ENCODE measurements around the gene GALNT11.
A peak's percentile ranks its signal among the peaks of the same experiment; 100 is the strongest.
"Not testable (repeated sequence)": the region's sequence is repeated elsewhere in the genome, so short reads cannot be mapped to it uniquely, and the experiment has no call there.

The GALNT11 gene

GRCh38 chr7:152074673-152075072 lies 49.2 kb downstream of the GALNT11 start:
- FAIRE-seq = no peak
- no peak for DNase-seq (ENCODE audit: low spot score)

DNA sequence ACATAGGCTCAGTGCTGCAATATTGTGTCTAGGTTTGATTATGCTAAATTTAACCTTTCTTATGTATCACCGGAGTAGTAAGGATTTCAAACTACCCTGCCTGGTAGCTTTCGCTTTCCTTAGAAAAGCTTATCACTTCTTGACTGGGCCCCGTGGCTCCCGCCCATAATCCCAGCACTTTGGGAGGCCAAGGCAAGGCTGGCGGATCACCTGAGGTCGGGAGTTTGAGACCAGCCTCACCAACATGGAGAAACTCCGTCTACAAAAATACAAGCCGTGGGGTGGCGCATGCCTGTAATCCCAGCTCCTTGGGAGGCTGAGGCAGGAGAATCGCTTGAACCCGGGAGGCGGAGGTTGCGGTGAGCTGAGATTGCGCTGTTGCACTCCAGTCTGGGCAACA lies 49.9 kb downstream of the GALNT11 start:
- not testable (repeated sequence) for DNase-seq (ENCODE audit: low spot score); FAIRE-seq

GRCh38 chr7:152076324-152076821 lies 50.9 kb downstream of the GALNT11 start:
- no peak for DNase-seq (ENCODE audit: low spot score)
- FAIRE-seq = no peak

GRCh38 chr7:152076940-152077933 lies 51.8 kb downstream of the GALNT11 start:
- DNase-seq (ENCODE audit: low spot score) (no peak), FAIRE-seq (no peak)

GRCh38 chr7:152078025-152078424 lies 52.6 kb downstream of the GALNT11 start:
- DNase-seq (ENCODE audit: low spot score) (no peak), FAIRE-seq (no peak)

- FAIRE-seq (no peak), DNase-seq (ENCODE audit: low spot score) (no peak)
Observed at GRCh38 chr7:152078786-152079185, 53.3 kb downstream of the GALNT11 start.

DNA sequence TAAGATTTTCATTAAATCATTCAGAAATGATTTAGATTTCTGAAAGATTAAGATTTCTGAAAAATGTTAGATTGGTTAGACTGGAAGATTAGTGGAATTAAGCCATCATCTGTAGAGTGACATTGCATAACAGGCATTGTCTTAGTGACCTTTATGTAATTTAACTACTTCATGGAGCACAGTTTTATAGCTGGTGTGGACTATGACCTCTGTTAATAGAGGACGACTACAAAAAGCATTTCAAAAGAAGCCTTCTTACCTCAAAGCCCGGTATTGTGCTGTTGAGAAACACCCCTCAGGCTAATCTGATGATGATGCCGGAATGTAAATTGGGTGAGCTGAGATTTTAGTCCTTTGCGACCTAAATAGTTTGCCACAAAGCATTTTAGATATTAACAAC lies 55.6 kb downstream of the GALNT11 start:
- FAIRE-seq = no peak

DNA sequence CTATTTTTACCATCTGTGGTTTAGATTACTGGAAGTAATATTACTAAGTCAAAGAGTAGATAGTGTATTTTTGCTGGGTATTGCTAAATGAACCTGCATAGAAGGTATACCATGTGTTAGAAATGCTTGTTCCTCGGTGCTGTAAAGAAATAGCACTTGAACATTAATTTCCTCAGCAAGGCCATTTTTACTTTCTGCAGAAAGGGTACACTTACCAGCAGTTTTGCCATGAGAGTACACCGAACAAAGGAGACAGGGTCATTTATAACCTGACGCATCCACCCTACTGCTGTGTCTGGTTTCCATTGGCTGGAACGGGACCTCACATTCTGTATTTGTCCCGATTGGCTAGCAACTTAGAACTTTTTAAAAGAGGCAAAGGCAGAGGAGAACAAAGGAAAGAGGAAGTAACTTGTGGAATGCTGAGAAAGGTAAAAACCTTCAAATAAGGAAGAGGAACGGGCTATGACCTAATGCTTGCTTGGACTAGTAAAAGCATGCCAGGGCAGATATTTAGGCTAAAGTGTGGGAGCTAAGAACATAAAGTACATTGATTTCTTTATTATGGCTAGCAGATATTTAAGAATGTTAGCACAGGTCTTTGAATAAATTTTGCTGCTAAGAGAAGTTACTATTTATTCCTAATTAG lies 56.7 kb downstream of the GALNT11 start:
- FAIRE-seq; DNase-seq (ENCODE audit: low spot score): not testable (repeated sequence)

More for the DNA sequence above, 55.6 kb downstream of the GALNT11 start:
- no peak for DNase-seq (ENCODE audit: low spot score)

GRCh38 chr7:152085131-152085530 lies 59.7 kb downstream of the GALNT11 start:
- peak; percentile 78 for FAIRE-seq

DNA sequence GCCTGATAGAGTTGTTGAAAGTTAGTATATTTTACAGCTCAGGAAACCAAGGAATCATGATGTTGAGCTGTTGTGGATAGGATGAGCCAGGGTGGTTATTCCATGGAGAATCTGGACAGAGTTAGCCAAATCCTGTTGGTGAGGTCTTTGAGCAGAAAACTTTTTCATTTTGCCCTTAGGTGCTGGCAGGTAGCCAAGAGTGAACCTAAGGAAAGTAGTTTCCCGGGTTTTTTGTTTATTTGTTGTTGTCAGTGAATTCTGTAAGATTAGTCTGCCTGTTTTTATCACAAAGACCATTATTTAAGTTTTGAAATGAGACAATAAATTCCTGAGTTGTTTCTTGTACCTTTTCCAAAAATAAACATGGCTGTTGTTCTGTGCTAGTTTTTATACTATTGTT lies 61.0 kb downstream of the GALNT11 start:
- DNase-seq (ENCODE audit: low spot score) (no peak), FAIRE-seq (no peak)

More at GRCh38 chr7:152085131-152085530, 59.7 kb downstream of the GALNT11 start:
- DNase-seq (ENCODE audit: low spot score) = no peak

GRCh38 chr7:152089183-152089582 lies 63.7 kb downstream of the GALNT11 start:
- no peak for FAIRE-seq
- DNase-seq (ENCODE audit: low spot score) = no peak

GRCh38 chr7:152090747-152091146 lies 65.3 kb downstream of the GALNT11 start:
- DNase-seq (ENCODE audit: low spot score) (no peak), FAIRE-seq (no peak)

GRCh38 chr7:152093717-152094116 lies 68.2 kb downstream of the GALNT11 start:
- FAIRE-seq (no peak), DNase-seq (ENCODE audit: low spot score) (no peak)

- FAIRE-seq (no peak), DNase-seq (ENCODE audit: low spot score) (no peak)
Observed at GRCh38 chr7:152095771-152096170, 70.3 kb downstream of the GALNT11 start.

DNA sequence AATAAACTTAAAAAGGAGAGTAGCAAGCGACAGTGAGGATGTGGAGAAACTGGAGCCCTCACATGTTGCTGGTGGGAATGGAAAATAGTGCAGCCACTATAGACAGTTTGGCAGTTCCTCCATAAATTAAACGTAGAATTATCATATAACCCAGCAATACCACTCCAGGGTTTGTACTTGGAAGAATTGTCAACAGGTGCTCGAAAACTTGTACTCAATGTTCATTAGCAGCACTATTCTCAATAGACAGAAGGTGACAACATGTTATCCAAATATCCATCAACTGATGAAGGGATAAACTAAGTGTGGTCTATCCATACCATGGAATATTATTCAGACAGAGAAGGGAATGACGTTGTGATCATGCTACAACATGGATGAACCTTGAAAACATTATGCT lies 71.9 kb downstream of the GALNT11 start:
- DNase-seq (ENCODE audit: low spot score) = no peak
- FAIRE-seq = no peak

DNA sequence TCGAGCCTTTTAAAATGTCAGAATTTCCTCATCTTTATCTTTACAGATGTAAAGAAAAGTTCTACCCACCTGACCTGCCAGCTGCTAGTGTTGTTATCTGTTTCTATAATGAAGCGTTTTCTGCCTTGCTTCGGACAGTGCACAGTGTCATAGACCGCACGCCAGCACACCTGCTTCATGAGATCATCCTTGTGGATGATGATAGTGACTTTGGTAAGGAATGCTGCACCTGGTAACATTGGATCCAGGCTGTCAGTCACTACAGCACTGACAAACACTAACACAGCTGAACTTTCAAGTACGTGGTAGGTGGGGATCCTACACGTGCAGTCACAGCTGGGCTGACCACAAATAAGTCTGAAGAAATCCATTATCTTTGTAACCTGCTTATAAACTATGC lies 77.6 kb downstream of the GALNT11 start:
- FAIRE-seq = no peak
- no peak for DNase-seq (ENCODE audit: low spot score)

DNA sequence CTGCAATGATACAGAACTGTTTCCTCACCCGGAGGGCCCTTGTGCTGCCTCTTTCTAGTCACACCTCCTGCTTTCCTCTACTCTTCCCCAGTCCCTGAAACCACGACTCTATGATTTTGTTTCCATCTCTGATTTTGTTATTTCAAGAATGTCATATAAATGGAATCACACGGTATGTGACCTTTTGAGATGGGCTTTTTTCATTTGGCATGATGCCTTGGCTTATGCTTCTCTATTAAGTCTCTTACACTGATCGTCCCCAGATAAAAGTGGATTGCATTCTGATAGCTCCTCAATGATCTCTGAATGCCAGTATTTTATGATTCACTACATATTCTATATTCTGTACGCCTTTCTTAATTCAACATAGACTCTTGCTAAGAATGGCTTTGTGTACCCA lies 78.2 kb downstream of the GALNT11 start:
- FAIRE-seq (no peak), DNase-seq (ENCODE audit: low spot score) (no peak)

DNA sequence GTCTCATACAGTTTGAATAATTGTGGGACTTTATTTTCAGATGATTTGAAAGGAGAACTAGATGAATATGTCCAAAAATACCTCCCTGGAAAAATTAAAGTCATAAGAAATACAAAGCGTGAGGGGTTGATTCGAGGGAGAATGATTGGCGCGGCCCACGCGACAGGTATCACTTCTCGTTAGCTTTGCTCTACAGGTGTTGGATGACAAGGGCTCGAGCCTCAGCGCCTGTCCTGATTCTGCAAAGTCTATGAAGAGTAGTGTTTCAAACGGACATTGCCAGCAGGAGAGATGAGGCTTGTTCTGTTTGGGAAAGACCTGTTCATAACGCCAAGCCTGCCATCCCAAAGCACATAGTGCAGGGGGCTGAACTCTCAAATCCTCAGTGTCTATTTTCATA lies 79.7 kb downstream of the GALNT11 start:
- FAIRE-seq (no peak), DNase-seq (ENCODE audit: low spot score) (no peak)

GRCh38 chr7:152106990-152107389 lies 81.5 kb downstream of the GALNT11 start:
- no peak for FAIRE-seq

GRCh38 chr7:152107945-152108344 lies 82.5 kb downstream of the GALNT11 start:
- no peak for DNase-seq (ENCODE audit: low spot score)
- FAIRE-seq = no peak

More at GRCh38 chr7:152106990-152107389, 81.5 kb downstream of the GALNT11 start:
- DNase-seq (ENCODE audit: low spot score) = no peak

DNA sequence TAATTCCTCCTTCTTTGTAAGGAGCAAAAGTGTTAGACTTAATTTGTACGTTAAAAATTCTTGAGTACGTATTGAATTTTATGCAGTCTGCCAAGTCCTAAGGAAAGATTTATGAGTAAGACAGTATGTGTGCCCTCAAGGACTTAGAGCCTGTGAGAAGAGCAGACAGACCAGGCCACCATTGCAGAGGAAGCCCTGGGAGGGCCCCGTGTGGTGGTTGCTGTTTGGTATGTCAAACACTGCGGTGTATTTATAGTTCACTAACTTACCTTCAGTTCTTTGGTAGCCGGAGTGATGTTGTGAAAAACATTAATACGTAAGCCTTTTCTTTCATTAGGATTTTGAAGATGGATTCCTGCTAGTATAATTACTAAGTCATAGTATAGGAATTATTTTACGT lies 82.9 kb downstream of the GALNT11 start:
- FAIRE-seq (no peak), DNase-seq (ENCODE audit: low spot score) (no peak)

GRCh38 chr7:152112829-152113228 lies 87.4 kb downstream of the GALNT11 start:
- DNase-seq (ENCODE audit: low spot score) = no peak
- FAIRE-seq = no peak
